ENCODE results near the gene DNAH2. TPM values are rescaled to one million over a fixed set of nuclear protein-coding genes. Genes with fewer than 3 reads are reported as not detected.

Gene DNAH2
- total and polyA plus RNA-seq, 9 of the 15 experiments (the other 6 are each of a cell fraction or from before 2014, with no cell fraction given), result 0.03 TPM; not detected in 8

DNA sequence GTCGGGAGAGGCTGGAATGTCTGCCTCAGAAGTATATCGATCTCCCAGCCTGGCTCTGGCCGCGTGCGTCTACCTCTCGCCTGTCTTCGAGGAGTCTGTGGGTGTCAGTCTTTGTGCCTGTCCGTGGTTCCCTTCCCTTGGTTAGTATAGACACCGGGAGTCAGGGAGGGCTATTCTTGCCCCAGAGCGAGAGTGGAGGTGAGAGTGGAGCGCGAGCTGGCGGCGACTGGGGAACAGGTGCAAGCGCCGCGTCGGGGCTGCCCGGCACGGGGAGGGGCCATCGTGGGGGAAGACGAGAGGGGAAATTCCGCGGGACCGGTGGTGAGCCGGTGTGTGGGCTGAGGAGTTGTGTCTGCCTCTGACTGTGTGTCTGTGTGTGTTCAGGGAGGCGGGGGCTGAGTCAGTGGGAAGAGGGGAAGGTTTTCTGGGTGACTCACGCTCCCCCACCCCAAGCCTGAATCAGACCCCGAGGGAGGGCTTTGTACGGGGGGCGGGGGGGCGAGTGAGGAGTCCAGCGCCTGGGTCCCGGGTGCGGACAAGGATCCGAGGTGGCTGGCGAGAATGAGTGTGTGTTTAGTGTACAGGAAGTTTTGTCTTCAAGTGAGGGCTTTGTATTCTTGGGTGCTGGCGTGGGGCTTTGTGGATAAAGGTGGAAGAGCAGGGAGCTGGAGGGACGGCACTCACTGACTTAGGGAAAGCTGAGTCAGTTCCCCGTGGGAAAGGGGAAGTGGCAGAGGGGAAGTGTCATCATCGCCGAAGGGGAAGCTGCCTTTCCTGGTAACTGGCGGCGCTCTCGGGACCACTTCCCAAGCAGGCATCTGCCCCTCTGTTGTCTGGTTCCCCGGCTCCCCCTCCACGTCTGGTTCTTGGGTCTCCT, 125.1 kb downstream of the DNAH2 start (continued):
- TF ChIP-seq SAP30 (IDR thresholded peaks at IDR 0.05; ENCODE audit: borderline replicate concordance, insufficient read depth, low read depth, low read length, poor library complexity, severe bottlenecking) (no peak), TBL1XR1 (IDR thresholded peaks at IDR 0.05; ENCODE audit: low read length in 2 of 2) (no peak), MTA1 (IDR thresholded peaks at IDR 0.05; ENCODE audit: borderline replicate concordance) (peak; percentile 43; the same call in 1 of the 2 replicates), KDM5B (IDR thresholded peaks at IDR 0.05; ENCODE audit: insufficient replicate concordance, low read depth, low read length) (peak; percentile 7), SMARCB1 (IDR thresholded peaks at IDR 0.05; ENCODE audit: insufficient read length, low read depth) (no peak), NFRKB (IDR thresholded peaks at IDR 0.05; ENCODE audit: low read depth) (peak; percentile 25; the same call in 1 of the 2 replicates)
- TF ChIP-seq, protein P1, sequence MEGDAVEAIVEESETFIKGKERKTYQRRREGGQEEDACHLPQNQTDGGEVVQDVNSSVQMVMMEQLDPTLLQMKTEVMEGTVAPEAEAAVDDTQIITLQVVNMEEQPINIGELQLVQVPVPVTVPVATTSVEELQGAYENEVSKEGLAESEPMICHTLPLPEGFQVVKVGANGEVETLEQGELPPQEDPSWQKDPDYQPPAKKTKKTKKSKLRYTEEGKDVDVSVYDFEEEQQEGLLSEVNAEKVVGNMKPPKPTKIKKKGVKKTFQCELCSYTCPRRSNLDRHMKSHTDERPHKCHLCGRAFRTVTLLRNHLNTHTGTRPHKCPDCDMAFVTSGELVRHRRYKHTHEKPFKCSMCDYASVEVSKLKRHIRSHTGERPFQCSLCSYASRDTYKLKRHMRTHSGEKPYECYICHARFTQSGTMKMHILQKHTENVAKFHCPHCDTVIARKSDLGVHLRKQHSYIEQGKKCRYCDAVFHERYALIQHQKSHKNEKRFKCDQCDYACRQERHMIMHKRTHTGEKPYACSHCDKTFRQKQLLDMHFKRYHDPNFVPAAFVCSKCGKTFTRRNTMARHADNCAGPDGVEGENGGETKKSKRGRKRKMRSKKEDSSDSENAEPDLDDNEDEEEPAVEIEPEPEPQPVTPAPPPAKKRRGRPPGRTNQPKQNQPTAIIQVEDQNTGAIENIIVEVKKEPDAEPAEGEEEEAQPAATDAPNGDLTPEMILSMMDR (IDR thresholded peaks at IDR 0.05 in 2 of 3, conservative IDR thresholded peaks at IDR 0.05 in 1 of 3; ENCODE audit: insufficient read depth in 2 of 3, low read depth in 1 of 3, low read length in 3 of 3), result no peak
- TF ChIP-seq, protein P2, sequence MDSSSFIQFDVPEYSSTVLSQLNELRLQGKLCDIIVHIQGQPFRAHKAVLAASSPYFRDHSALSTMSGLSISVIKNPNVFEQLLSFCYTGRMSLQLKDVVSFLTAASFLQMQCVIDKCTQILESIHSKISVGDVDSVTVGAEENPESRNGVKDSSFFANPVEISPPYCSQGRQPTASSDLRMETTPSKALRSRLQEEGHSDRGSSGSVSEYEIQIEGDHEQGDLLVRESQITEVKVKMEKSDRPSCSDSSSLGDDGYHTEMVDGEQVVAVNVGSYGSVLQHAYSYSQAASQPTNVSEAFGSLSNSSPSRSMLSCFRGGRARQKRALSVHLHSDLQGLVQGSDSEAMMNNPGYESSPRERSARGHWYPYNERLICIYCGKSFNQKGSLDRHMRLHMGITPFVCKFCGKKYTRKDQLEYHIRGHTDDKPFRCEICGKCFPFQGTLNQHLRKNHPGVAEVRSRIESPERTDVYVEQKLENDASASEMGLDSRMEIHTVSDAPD (CRISPR knock-in tag; IDR thresholded peaks at IDR 0.05), result no peak
- TF ChIP-seq, protein P3, sequence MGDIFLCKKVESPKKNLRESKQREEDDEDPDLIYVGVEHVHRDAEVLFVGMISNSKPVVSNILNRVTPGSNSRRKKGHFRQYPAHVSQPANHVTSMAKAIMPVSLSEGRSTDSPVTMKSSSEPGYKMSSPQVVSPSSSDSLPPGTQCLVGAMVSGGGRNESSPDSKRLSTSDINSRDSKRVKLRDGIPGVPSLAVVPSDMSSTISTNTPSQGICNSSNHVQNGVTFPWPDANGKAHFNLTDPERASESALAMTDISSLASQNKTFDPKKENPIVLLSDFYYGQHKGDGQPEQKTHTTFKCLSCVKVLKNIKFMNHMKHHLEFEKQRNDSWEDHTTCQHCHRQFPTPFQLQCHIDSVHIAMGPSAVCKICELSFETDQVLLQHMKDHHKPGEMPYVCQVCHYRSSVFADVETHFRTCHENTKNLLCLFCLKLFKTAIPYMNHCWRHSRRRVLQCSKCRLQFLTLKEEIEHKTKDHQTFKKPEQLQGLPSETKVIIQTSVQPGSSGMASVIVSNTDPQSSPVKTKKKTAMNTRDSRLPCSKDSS (IDR thresholded peaks at IDR 0.05; ENCODE audit: low read depth, partially characterized antibody), result no peak
- TF ChIP-seq, protein P4, sequence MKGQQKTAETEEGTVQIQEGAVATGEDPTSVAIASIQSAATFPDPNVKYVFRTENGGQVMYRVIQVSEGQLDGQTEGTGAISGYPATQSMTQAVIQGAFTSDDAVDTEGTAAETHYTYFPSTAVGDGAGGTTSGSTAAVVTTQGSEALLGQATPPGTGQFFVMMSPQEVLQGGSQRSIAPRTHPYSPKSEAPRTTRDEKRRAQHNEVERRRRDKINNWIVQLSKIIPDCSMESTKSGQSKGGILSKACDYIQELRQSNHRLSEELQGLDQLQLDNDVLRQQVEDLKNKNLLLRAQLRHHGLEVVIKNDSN (CRISPR knock-in tag; IDR thresholded peaks at IDR 0.05), result no peak

Data from K562 (cell line).